H9 (cell line): ENCODE data around the gene ATP1A2. TPM values are rescaled to one million over a fixed set of nuclear protein-coding genes. Genes with fewer than 3 reads are reported as not detected.

Experiments
- DNase-seq: peaks from one replicate; pipeline ENCODE4 v3.0.0-alpha.2; 2017
- H2AFZ ChIP-seq: one replicate; pipeline ENCODE4 v1.6.1; 2013; ENCODE audit warnings: mild to moderate bottlenecking, low read length, control low read depth, moderate library complexity
- H2AK5ac ChIP-seq: 2 replicates; pipeline ENCODE4 v1.6.1; 2013; ENCODE audit warnings: low read length, control low read depth, mixed read lengths; ENCODE audit not compliant: insufficient read length
- H2BK120ac ChIP-seq: one replicate; pipeline ENCODE4 v1.6.1; 2013; ENCODE audit warnings: low read depth, mild to moderate bottlenecking, low read length, control low read depth, inconsistent platforms; ENCODE audit not compliant: poor library complexity, severe bottlenecking
- H2BK12ac ChIP-seq: 2 replicates; pipeline ENCODE4 v1.6.1; 2013; ENCODE audit warnings: low read length, control low read depth, mixed read lengths, low read depth; ENCODE audit not compliant: insufficient read length
- H2BK15ac ChIP-seq: 2 replicates; pipeline ENCODE4 v1.6.1; 2013; ENCODE audit warnings: low read depth, low read length, control low read depth
- H2BK20ac ChIP-seq: one replicate; pipeline ENCODE4 v1.6.1; 2013; ENCODE audit warnings: low read depth, mild to moderate bottlenecking, low read length, control low read depth, inconsistent platforms; ENCODE audit not compliant: poor library complexity, severe bottlenecking
- H2BK5ac ChIP-seq: 2 replicates; pipeline ENCODE4 v1.6.1; 2013; ENCODE audit warnings: low read length, control low read depth, mixed read lengths; ENCODE audit not compliant: insufficient read length
- H3K14ac ChIP-seq: 2 replicates; pipeline ENCODE4 v1.6.1; 2013; ENCODE audit warnings: low read length, control low read depth; ENCODE audit not compliant: insufficient read depth
- H3K18ac ChIP-seq: 2 replicates; pipeline ENCODE4 v1.6.1; 2013; ENCODE audit warnings: low read depth, mild to moderate bottlenecking, mixed read lengths, low read length, control low read depth; ENCODE audit not compliant: insufficient read length
- H3K23ac ChIP-seq: 2 replicates; pipeline ENCODE4 v1.6.1; 2013; ENCODE audit warnings: low read length, control low read depth, mixed read lengths, low read depth; ENCODE audit not compliant: insufficient read length
- H3K23me2 ChIP-seq: 2 replicates; pipeline ENCODE4 v1.6.1; 2013; ENCODE audit warnings: low read depth, mild to moderate bottlenecking, mixed read lengths, low read length, control low read depth; ENCODE audit not compliant: insufficient read length, poor library complexity, severe bottlenecking
- H3K27ac ChIP-seq: 2 replicates; pipeline ENCODE4 v1.5.1; 2013; ENCODE audit warnings: low read length, control low read depth, mixed read lengths, low read depth; ENCODE audit not compliant: insufficient read length
- H3K27me3 ChIP-seq: 2 replicates; pipeline ENCODE4 v1.6.1; 2013; ENCODE audit warnings: low read length, control low read depth, inconsistent platforms; ENCODE audit not compliant: insufficient read depth
- H3K4ac ChIP-seq: 2 replicates; pipeline ENCODE4 v1.6.1; 2013; ENCODE audit warnings: low read depth, mild to moderate bottlenecking, control low read depth, inconsistent platforms, low read length, moderate library complexity
- H3K4me1 ChIP-seq: 2 replicates; pipeline ENCODE4 v1.6.1; 2013; ENCODE audit warnings: low read length, control low read depth, inconsistent platforms; ENCODE audit not compliant: insufficient read depth
- H3K4me2 ChIP-seq: 2 replicates; pipeline ENCODE4 v1.6.1; 2013; ENCODE audit warnings: low read length, control low read depth, mixed read lengths; ENCODE audit not compliant: insufficient read length, insufficient read depth
- H3K56ac ChIP-seq: 2 replicates; pipeline ENCODE4 v1.6.1; 2013; ENCODE audit warnings: low read depth, mild to moderate bottlenecking, mixed read lengths, low read length, control low read depth; ENCODE audit not compliant: insufficient read length
- H3K79me1 ChIP-seq: 2 replicates; pipeline ENCODE4 v1.6.1; 2013; ENCODE audit warnings: low read depth, mild to moderate bottlenecking, moderate library complexity, low read length, control low read depth, inconsistent platforms; ENCODE audit not compliant: insufficient read depth, poor library complexity, severe bottlenecking
- H3K79me2 ChIP-seq: 2 replicates; pipeline ENCODE4 v1.6.1; 2013; ENCODE audit warnings: low read length, control low read depth, inconsistent platforms; ENCODE audit not compliant: insufficient read depth
- H3K9ac ChIP-seq: 2 replicates; pipeline ENCODE4 v1.6.1; 2013; ENCODE audit warnings: low read length, control low read depth, mixed read lengths; ENCODE audit not compliant: insufficient read length; ENCODE audit errors: extremely low read depth
- H3K9me3 ChIP-seq: one replicate; pipeline ENCODE4 v1.6.1; 2013; ENCODE audit warnings: low read depth, low read length, inconsistent platforms; ENCODE audit not compliant: control insufficient read depth
- H3T11ph ChIP-seq: one replicate; pipeline ENCODE4 v1.6.1; 2013; ENCODE audit warnings: mild to moderate bottlenecking, low read length, control low read depth, inconsistent platforms
- H4K20me1 ChIP-seq: one replicate; pipeline ENCODE4 v1.6.1; 2013; ENCODE audit not compliant: control insufficient read depth, insufficient read length, insufficient read depth
- H4K5ac ChIP-seq: 2 replicates; pipeline ENCODE4 v1.6.1; 2013; ENCODE audit warnings: low read depth, mild to moderate bottlenecking, mixed read lengths, low read length, control low read depth; ENCODE audit not compliant: insufficient read length
- H4K8ac ChIP-seq: replicated peaks from 2 replicates; pipeline ENCODE4 v1.6.1; 2013; ENCODE audit warnings: low read length, control low read depth, mixed read lengths, low read depth; ENCODE audit not compliant: insufficient read length
- H4K91ac ChIP-seq: 2 replicates; pipeline ENCODE4 v1.6.1; 2013; ENCODE audit warnings: low read depth, mild to moderate bottlenecking, moderate library complexity, mixed read lengths, low read length, control low read depth; ENCODE audit not compliant: insufficient read length
- H3K27ac Mint-ChIP-seq, 3 experiments: 2 replicates in 2 of 3; 3 replicates in 1 of 3; pipeline ENCODE4 v1.8.0; 2020 to 2021; ENCODE audit warnings: mixed read lengths in 3 of 3, mild to moderate bottlenecking in 1 of 3, moderate library complexity in 1 of 3
- H3K27me3 Mint-ChIP-seq: 2 replicates; pipeline ENCODE4 v1.8.0; 2021; ENCODE audit warnings: low read depth, mild to moderate bottlenecking, moderate library complexity, mixed read lengths
- H3K36me3 Mint-ChIP-seq, 3 experiments: 2 replicates in 2 of 3; 3 replicates in 1 of 3; pipeline ENCODE4 v1.8.0; 2020 to 2021; ENCODE audit warnings: low read depth in 3 of 3, mixed read lengths in 3 of 3; ENCODE audit not compliant: insufficient read depth in 1 of 3
- H3K4me1 Mint-ChIP-seq, 2 experiments: 2 replicates each; pipeline ENCODE4 v1.8.0; 2020; ENCODE audit warnings: mixed read lengths in 2 of 2
- H3K4me3 Mint-ChIP-seq, 2 experiments: 2 replicates in 1 of 2; 3 replicates in 1 of 2; pipeline ENCODE4 v1.8.0; 2020 to 2021; ENCODE audit warnings: mild to moderate bottlenecking in 2 of 2, mixed read lengths in 2 of 2, moderate library complexity in 1 of 2
- H3K9me3 Mint-ChIP-seq, 2 experiments: 2 replicates in 1 of 2; 3 replicates in 1 of 2; pipeline ENCODE4 v1.8.0; 2020; ENCODE audit warnings: mild to moderate bottlenecking in 2 of 2, mixed read lengths in 2 of 2, moderate library complexity in 1 of 2
- CTCF ChIP-seq: fragments of 200-600 bp; sonication (generic); conservative IDR thresholded peaks from 3 replicates; pipeline ENCODE4 v1.8.0; 2021; ENCODE audit warnings: antibody characterized with exemption, mild to moderate bottlenecking
- WGBS: extraction: QIAGEN DNeasy Blood & Tissue Kit; methylation state at CpG from one replicate; pipeline ENCODE4 v1.1.7; 2013; ENCODE audit warnings: missing lambda C conversion rate, low lambda C conversion rate, mixed read lengths; ENCODE audit not compliant: insufficient read length; ENCODE audit errors: extremely low coverage; 5-methylcytosine and 5-hydroxymethylcytosine counted together
- total RNA-seq: library from RNA; stranded (reverse); gene quantifications from 2 replicates; pipeline ENCODE4 v1.2.1, GENCODE V29; 2021

Gene ATP1A2
- total RNA-seq, 1 experiment from 2014 or later = 3.0 TPM

- H4K91ac ChIP-seq = no peak overlapping the region
- H2BK20ac ChIP-seq = no peak overlapping the region
- no peak overlapping the region for H2BK5ac ChIP-seq
- no peak overlapping the region for H2BK120ac ChIP-seq
- H4K5ac ChIP-seq = no peak overlapping the region
- H3K9me3 Mint-ChIP-seq = no peaks in the 10 kb centered on the region
- no peak overlapping the region for H3K14ac ChIP-seq
- no peak overlapping the region for H3K56ac ChIP-seq
- peaks cover 0 to 6% of the 10 kb centered on the region in 2 experiments; a peak in 2 of 4 replicates for H3K4me1 Mint-ChIP-seq
- no peaks in the 10 kb centered on the region for H3K9me3 ChIP-seq
- no peak overlapping the region for H3K9ac ChIP-seq
- H3K79me2 ChIP-seq = no peaks in the 10 kb centered on the region
- no peak for TF ChIP-seq CTCF
- no peak overlapping the region for H4K8ac ChIP-seq
- H2AFZ ChIP-seq = no peak overlapping the region
- H3K27me3 Mint-ChIP-seq = peaks cover 2% of the 10 kb centered on the region
- WGBS = no CpG with 5 or more reads among the region's 8 CpGs
- no peak overlapping the region for H3K4ac ChIP-seq
- H3T11ph ChIP-seq = no peak overlapping the region
- H4K20me1 ChIP-seq = no peaks in the 10 kb centered on the region
- 0 out of 2 replicates have a peak, but pooled peaks cover 1% of the 10 kb centered on the region for H3K4me1 ChIP-seq
- no peak overlapping the region for H3K23ac ChIP-seq
- no peak for DNase-seq
- H3K4me3 Mint-ChIP-seq = no peak overlapping the region
- H3K79me1 ChIP-seq = no peaks in the 10 kb centered on the region
- no peaks in the 10 kb centered on the region for H3K27me3 ChIP-seq
- H2BK15ac ChIP-seq = no peak overlapping the region
- no peak overlapping the region for H3K18ac ChIP-seq
- H3K4me2 ChIP-seq = no peak overlapping the region
- H3K27ac ChIP-seq = no peak overlapping the region
- peaks cover 0 to 81% (median 74%) of the 10 kb centered on the region in 3 experiments; a peak in 6 of 7 replicates for H3K36me3 Mint-ChIP-seq
- H2AK5ac ChIP-seq = no peak overlapping the region
- H3K27ac Mint-ChIP-seq = no peak overlapping the region
- H3K23me2 ChIP-seq = no peaks in the 10 kb centered on the region
- H2BK12ac ChIP-seq = no peak overlapping the region
These were observed 16.4 kb downstream of the ATP1A2 start for GRCh38 chr1:160131803-160132565.
